Keratinocyte (primary cell): Measurements from ENCODE around the gene ANKS1A. TPM values are rescaled to one million over a fixed set of nuclear protein-coding genes. Genes with fewer than 3 reads are reported as not detected.

Source experiments
- DNase-seq: peaks from one replicate; pipeline ENCODE4 v3.0.0-alpha.2; 2011; ENCODE audit warnings: low read depth, missing footprints, low spot score
- FAIRE-seq: peaks from 2 replicates; lab custom pipeline; 2011; peaks lifted over from hg19 to GRCh38; lab: Jason Lieb, UNC
- H2AFZ ChIP-seq: 2 replicates; pipeline ENCODE4 v1.6.0; 2012; ENCODE audit warnings: low read length, control low read depth, inconsistent platforms; ENCODE audit not compliant: control insufficient read depth
- H3K27ac ChIP-seq: 2 replicates; pipeline ENCODE4 v1.5.1; 2011; ENCODE audit warnings: low read length; ENCODE audit not compliant: control insufficient read depth, insufficient read depth
- H3K27me3 ChIP-seq: 3 replicates; pipeline ENCODE4 v1.6.0; 2011; ENCODE audit warnings: low read length; ENCODE audit not compliant: control insufficient read depth, insufficient read depth; ENCODE audit errors: extremely low read depth
- H3K36me3 ChIP-seq, 2 experiments: 2 replicates in 1 of 2; 3 replicates in 1 of 2; pipeline ENCODE4 v1.5.1; 2011; ENCODE audit warnings: low read length in 2 of 2, mild to moderate bottlenecking in 1 of 2; ENCODE audit not compliant: control insufficient read depth in 2 of 2, insufficient read depth in 2 of 2; ENCODE audit errors: extremely low read depth in 1 of 2
- H3K4me1 ChIP-seq: 3 replicates; pipeline ENCODE4 v1.5.1; 2011; ENCODE audit warnings: low read length; ENCODE audit not compliant: control insufficient read depth, insufficient read depth; ENCODE audit errors: extremely low read depth
- H3K4me2 ChIP-seq: 3 replicates; pipeline ENCODE4 v1.6.0; 2011; ENCODE audit warnings: low read depth, low read length; ENCODE audit not compliant: control insufficient read depth, insufficient read depth; ENCODE audit errors: extremely low read depth
- H3K4me3 ChIP-seq, 3 experiments: fragments of 200-600 bp in 1 of 3; sonication (generic) in 1 of 3; 2 replicates in 2 of 3; 3 replicates in 1 of 3; pipeline ENCODE4 v1.5.1; 2011 to 2016; ENCODE audit warnings: low read length in 3 of 3, mild to moderate bottlenecking in 3 of 3, control low read depth in 2 of 3, inconsistent platforms in 1 of 3, low read depth in 1 of 3, mixed read lengths in 1 of 3, mixed run types in 1 of 3, moderate library complexity in 1 of 3; ENCODE audit not compliant: control insufficient read depth in 2 of 3, insufficient read depth in 2 of 3; ENCODE audit errors: extremely low read depth in 1 of 3
- H3K79me2 ChIP-seq: 2 replicates; pipeline ENCODE4 v1.6.0; 2012; ENCODE audit warnings: low read length; ENCODE audit not compliant: control insufficient read depth, insufficient read depth
- H3K9ac ChIP-seq: 3 replicates; pipeline ENCODE4 v1.6.0; 2011; ENCODE audit warnings: low read length; ENCODE audit not compliant: control insufficient read depth, insufficient read depth; ENCODE audit errors: extremely low read depth
- H3K9me1 ChIP-seq: 3 replicates; pipeline ENCODE4 v1.6.0; 2011; ENCODE audit warnings: low read length; ENCODE audit not compliant: control insufficient read depth, insufficient read depth; ENCODE audit errors: extremely low read depth
- H3K9me3 ChIP-seq: 2 replicates; pipeline ENCODE4 v1.5.1; 2012; ENCODE audit warnings: low read depth, low read length; ENCODE audit not compliant: control insufficient read depth
- H4K20me1 ChIP-seq: 3 replicates; pipeline ENCODE4 v1.6.0; 2011; ENCODE audit warnings: low read length; ENCODE audit not compliant: control insufficient read depth, insufficient read depth; ENCODE audit errors: extremely low read depth
- CTCF ChIP-seq, 3 experiments: IDR thresholded peaks in 1 of 3; conservative IDR thresholded peaks in 1 of 3; optimal IDR thresholded peaks in 1 of 3; 2 replicates in 2 of 3; 3 replicates in 1 of 3; pipeline versions ENCODE3 to v1.5.1; 2011; ENCODE audit warnings: low read length in 3 of 3, mild to moderate bottlenecking in 3 of 3, moderate library complexity in 2 of 3, control low read depth in 1 of 3, inconsistent platforms in 1 of 3; ENCODE audit not compliant: insufficient read depth in 2 of 3; ENCODE audit errors: extremely low read depth in 1 of 3
- EZH2 ChIP-seq: IDR thresholded peaks from one replicate; pipeline ENCODE4 v1.6.1; 2012; ENCODE audit warnings: inconsistent platforms, mild to moderate bottlenecking, low read length, moderate library complexity
- dilution Hi-C: fragments of 300-500 bp; cut with MboI; formaldehyde crosslinking; loops from one replicate; pipeline ENCODE4 v1.7.0; 2020; ENCODE audit warnings: low sequenced_read_pairs; ENCODE audit not compliant: extremely low pct_ligation_motif_present
- polyA plus RNA-seq, 5 experiments: library from polyadenylated mRNA; depleted of rRNA in 3 of 5; stranded (reverse) in 3 of 5; stranded (forward) in 1 of 5; unstranded in 1 of 5; fragments of >200 nt; gene quantifications; 1 replicate in 1 of 5; 2 replicates in 3 of 5; 3 replicates in 1 of 5; pipeline versions ENCODE4 v1.2.1 to v1.2.3, GENCODE V29; 2011 to 2012; ENCODE audit warnings: missing spikeins in 2 of 5, low read depth in 1 of 5, low replicate concordance in 1 of 5

ANKS1A gene
- polyA plus RNA-seq, 1 donor (not counting 4 experiments of a cell fraction or from before 2014, with no cell fraction given) = 8.6 TPM

GRCh38 chr6:35033683-35034082, 144.6 kb downstream of the ANKS1A start:
- Histone ChIP-seq H3K4me1 (peaks cover 18% of the 10 kb centered on the region), H2AFZ (no peak overlapping the region), H3K36me3 (peaks cover 2 to 3% of the 10 kb centered on the region in 2 experiments), H3K9me1 (no peaks in the 10 kb centered on the region), H3K79me2 (no peaks in the 10 kb centered on the region), H3K9ac (no peak overlapping the region), H3K27ac (no peak overlapping the region), H3K27me3 (no peaks in the 10 kb centered on the region), H3K9me3 (no peaks in the 10 kb centered on the region), H3K4me3 (no peak overlapping the region), H4K20me1 (no peaks in the 10 kb centered on the region), H3K4me2 (no peak overlapping the region)
- FAIRE-seq = no peak
- dilution Hi-C loops = no loop called here
- DNase-seq = no peak
- TF ChIP-seq CTCF (optimal IDR thresholded peaks at IDR 0.05 in 1 of 3, IDR thresholded peaks at IDR 0.05 in 1 of 3, conservative IDR thresholded peaks at IDR 0.05 in 1 of 3; ENCODE audit: extremely low read depth in 1 of 3, insufficient read depth in 2 of 3, low read length in 3 of 3) (no peak), EZH2 (no peak)

GRCh38 chr6:35034411-35035191, 145.5 kb downstream of the ANKS1A start:
- Histone ChIP-seq H3K9ac (no peak overlapping the region), H3K4me2 (peak overlapping the region; percentile 34), H3K27ac (peak overlapping the region; percentile 16)

More at GRCh38 chr6:35034411-35035191, 145.5 kb downstream of the ANKS1A start:
- H4K20me1 ChIP-seq = no peaks in the 10 kb centered on the region
- no peaks in the 10 kb centered on the region for H3K9me3 ChIP-seq
- no peaks in the 10 kb centered on the region for H3K9me1 ChIP-seq
- peaks cover 2 to 3% of the 10 kb centered on the region in 2 experiments for H3K36me3 ChIP-seq
- H3K4me3 ChIP-seq = peak overlapping the region in 1 of 3 experiments; percentile 14
- FAIRE-seq (no peak), DNase-seq (no peak)
- H3K4me1 ChIP-seq = peaks cover 18% of the 10 kb centered on the region
- no peak for TF ChIP-seq EZH2
- TF ChIP-seq CTCF (optimal IDR thresholded peaks at IDR 0.05 in 1 of 3, IDR thresholded peaks at IDR 0.05 in 1 of 3, conservative IDR thresholded peaks at IDR 0.05 in 1 of 3; ENCODE audit: extremely low read depth in 1 of 3, insufficient read depth in 2 of 3, low read length in 3 of 3) = no peak
- dilution Hi-C loops = no loop called here
- H2AFZ ChIP-seq = no peak overlapping the region
- H3K27me3 ChIP-seq = no peaks in the 10 kb centered on the region
- H3K79me2 ChIP-seq = no peaks in the 10 kb centered on the region
